HG02938 (cell line): ENCODE results near the gene BMAL1.
"Not testable (repeated sequence)": the region's sequence is repeated elsewhere in the genome, so short reads cannot be mapped to it uniquely, and the experiment has no call there.

Source experiments
- ATAC-seq: cut with Tn5 transposase; IDR thresholded peaks from one replicate; pipeline ENCODE4 v1.9.1; 2021; ENCODE audit warnings: mild to moderate bottlenecking, moderate library complexity; ENCODE audit not compliant: unreplicated experiment

BMAL1 gene

DNA sequence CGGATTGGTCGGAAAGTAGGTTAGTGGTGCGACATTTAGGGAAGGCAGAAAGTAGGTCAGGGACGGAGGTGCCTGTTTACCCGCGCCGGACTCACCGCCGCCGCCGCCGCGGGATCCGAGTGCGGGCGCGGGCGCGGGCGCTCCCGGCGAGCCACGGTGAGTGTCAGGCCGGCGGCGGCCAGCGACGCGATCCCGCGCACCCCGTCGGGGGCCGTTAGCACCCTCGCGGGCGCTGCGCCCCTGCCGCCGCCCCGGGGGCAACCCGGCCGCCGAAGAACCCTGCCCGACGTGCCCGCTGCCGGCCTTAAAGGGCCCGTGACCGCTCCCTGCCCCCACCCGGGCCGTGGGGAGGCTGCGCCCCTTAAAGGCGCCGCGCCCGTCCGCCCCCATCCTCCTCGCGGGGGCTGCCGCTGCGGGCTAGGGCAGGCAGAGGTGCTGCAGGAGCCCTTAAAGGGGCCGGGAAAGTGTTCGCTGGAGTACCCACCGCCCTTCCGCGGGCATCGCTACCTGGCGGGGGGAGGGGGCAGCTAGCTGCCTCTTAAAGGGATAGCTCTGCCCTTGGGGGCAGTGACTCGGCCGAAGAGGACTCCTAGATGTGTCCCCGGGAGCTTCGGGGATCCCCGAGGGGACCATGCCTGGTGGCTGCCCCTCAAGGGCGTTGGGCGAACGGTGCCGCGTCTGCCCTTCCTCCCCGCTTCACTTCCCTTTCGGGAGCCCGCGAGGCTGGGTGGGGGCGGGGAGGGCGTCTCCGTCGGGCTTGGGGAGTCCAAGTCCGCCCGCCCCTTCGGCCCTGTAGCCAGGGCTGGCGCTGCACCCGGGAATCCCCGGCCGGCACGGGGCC lies at the start of gene BMAL1:
Gene BMAL1 (plus strand): TSS at position 23 of the 841 bp plus-strand sequence. CDS start 76,519 bp downstream, outside the sequence.
- peak; percentile 31 for ATAC-seq

DNA sequence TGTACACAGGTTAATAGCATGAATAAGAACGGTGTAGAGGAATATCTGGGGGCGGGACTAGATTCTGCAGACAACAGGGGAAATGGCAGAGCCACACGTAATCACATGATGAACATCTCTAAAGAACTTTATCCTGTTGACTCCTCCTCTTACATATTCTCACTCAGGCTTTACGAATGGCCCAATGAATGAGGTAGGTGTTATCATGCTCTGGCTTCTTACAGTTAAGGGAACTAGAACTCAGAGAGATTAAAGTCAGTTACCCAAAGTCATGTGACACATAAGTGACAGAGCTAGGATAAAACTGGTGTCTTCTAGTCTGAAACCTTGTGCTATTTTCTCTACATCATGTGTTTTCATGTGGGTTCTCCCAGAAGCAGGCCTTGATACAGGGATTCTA lies 49.0 kb upstream of the BMAL1 start:
- no peak for ATAC-seq

DNA sequence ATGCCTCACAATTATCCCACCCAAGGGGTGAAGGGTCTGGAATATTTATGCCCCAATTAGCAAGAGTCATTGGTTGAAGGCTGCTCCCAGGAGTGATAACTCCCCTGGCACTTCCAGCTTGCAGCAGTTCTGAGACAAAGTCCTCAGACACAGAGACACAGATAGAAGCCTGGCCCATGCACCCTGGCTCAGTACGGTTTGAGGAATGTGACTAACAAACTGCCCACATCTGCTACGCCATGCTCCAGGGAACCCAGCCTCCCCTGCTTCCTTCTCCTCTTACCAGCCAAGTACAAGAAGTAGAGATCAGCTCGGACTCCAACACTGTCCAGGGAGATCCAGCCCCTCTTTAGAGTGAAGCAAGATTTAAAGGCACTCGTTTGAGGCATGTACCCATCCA lies 48.5 kb upstream of the BMAL1 start:
- no peak for ATAC-seq

DNA sequence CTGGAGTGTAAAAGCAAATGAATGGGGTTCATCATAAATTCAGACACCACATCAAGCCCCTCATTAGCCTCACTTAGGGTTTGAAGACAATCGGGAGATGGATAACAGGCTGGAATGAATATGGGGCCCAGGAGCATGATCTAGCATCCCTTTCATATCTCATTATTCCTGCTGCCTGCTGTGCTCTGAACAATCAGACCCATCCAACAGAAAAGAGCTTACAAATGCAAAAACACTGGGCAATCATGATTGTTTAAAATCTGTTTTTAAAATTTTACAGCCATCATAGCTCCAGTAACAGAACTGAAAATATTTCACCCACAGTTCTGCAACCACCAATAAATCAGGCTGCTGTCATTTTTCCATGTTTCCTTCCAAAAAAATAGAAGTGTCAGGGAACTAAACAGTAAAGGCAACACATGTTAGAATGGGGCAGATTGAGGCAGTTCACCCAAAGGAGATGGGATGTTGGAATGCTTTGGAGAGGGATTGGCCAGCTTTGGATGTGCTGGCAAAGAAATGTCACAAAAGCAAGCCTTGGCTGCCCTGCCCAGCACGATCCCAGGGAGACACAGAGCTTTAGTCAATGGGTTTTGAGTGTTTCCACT lies 47.8 kb upstream of the BMAL1 start:
- no peak for ATAC-seq

DNA sequence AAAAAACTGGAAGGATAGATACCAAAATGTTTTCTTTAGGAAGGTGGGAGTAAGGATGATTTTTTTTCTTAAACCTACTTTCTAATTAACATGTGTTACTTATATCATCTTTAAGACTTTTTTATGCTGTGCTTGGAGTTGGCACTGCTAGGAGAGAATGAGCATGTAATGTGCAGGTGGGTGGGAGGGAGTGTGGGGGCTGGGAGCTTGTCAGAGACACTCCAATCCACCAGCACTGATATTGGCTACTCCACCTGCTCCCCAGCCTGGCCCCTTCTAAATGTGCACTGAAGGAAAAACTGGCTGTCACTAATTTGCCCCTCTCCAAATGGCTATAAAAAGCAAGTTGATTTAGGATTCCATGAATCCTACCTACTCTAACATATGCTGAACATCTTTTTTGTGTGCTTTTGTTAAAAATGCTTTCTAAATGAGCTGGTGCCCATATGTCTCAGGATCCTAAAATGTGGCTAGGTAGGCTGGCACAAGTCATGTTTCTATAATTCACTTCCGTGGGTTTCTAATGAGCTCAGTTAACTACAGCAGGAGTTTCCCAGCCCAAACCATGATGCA lies 44.3 kb upstream of the BMAL1 start:
- no peak for ATAC-seq

DNA sequence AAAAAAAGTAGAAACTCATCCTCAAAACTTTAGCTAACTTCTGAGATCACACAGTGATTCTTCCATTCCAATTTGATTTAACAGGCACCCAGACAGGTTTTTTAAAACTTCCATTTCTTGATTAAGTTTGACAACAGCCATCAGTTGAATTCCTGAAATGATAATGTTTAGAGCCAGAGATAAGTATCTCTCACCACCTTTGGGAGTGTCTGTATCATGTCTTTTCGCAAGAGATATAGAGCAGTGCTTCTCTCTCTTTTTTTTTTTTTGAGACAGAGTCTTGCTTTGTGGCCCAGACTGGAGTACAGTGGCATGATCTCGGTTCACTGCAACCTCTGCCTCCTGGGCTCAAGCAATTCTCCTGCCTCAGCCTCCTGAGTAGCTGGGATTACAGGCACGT lies 41.7 kb upstream of the BMAL1 start:
- ATAC-seq = no peak

DNA sequence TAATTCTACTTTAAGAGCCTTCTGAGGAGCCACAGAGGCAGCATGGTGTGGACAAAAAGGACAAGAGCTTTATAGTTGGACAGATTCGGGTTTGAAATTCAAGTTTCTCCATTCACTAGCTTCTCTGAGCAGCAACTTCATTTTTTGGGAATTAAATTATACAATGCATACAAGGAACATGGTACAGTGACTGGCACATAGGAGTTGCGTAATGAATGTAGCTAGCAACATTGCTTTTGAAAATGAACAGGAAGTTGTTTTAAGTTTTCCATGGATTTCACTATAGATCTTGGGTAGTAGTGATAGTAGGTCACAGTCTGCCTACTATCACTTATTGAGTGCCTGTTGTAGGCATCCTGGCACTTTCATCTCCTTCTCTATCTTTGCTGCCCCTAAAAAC lies 41.0 kb upstream of the BMAL1 start:
- no peak for ATAC-seq

DNA sequence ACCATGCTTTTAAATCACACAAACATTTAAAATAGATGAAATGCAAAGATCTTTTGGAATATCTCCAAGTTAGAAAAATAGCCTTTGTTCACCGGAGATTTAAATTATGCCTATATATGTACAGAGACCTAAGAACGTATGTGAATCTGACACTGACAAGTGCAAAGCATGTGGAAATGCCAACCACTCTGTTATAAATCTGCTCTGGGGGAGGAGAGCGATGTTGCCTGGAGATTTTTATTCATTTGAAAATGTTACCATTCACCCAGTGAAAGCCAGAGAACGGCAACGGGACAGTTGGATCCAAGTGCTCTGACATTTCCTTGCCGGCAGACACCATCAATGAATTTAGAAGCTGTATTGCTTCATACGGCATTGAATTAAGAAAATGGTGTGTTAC lies 39.8 kb upstream of the BMAL1 start:
- no peak for ATAC-seq

DNA sequence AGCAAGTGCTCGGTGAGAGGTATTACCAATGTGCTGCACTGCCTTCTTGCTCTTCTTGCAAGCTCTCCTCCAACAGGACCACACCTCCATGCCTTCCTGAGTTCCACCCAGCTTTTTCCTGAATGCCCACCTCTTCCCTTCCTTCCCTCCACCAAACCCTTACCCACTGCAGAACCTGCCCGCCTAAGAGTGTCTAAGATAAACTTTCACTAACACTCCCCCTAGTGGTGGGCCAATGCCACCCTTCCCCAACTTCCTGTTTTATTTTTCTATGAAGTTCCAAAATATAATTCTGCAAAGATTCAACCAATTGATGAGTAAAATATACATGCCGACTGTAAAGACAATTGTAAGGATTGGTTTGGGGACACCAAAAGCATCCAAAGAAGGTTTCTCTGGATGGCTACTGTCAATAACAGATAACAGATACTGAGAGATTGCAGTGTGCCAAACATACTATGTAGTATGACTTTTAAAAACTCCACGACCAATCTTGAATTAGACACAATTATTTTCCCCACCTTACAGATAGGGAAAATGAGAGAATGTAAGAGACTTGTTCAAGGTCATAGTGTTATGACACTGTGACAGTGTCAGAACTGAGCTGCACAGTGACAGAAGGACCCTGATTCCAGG lies 38.6 kb upstream of the BMAL1 start:
- no peak for ATAC-seq

DNA sequence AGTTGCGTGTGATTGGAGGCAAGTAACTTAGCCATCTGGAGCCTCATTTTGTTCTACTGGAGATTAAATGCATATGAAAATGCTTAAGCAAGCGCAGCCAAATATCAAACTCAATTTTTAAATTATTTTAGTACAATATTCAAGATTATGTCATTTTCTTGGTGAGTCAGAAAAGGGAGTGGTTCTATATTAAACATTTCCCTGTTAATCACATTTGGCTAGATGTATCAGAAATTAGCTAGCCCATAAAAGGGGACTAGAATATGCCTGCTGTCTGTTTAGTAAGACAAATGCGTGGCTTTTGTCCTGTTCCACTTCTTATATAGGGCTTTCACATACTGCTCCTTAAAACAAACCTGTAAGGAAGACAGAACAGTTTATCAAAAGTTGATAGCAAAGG lies 35.0 kb upstream of the BMAL1 start:
- ATAC-seq = no peak

DNA sequence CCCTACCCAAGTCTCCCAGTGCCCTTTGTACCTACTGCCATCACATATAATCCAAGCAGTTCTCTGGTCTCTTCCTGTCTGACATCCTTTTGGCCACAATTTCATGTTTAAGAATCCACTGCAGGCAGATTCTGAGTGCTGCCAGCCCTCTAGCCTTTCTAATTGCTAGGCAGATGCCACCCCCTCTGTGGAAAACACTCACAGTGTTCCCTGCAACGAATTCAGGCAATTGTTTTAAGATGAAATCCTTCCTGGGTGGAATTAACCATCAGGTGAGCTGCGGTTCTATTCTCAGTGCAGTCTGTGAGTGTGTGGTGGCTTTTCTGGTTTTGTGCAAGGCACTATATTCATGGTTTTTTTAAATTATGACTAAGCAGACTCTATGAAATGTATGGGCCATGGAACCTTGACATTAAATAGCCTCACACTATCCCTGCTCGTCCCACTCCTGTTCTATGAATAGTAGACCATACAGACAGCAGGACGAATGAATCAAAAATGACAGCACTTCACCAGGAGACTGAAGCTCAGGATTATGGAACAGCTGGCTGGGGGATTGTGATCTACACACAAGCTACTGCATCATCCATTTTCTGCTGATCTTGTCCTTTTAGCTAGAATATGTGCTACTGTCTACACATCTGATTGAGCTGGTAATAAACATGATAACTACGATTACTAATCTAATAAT lies 29.8 kb upstream of the BMAL1 start:
- no peak for ATAC-seq

DNA sequence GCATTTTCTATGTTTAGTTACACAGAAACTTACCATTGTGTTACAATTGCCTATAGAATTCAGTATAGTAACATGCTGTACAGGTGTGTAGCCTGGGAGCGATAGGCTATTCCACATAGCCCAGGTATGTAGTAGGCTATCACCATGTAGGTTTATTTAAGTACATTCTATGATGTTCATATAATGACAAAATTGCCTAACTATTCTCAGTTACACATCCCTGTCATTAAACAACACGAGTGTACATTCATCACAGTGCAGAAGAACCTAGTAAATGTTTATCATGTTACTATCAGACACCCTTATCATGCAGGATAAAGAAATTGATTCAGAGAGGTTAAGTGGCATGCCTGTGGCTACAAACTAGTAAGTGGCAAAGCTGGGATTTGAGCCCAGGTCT lies 28.4 kb upstream of the BMAL1 start:
- ATAC-seq = no peak

DNA sequence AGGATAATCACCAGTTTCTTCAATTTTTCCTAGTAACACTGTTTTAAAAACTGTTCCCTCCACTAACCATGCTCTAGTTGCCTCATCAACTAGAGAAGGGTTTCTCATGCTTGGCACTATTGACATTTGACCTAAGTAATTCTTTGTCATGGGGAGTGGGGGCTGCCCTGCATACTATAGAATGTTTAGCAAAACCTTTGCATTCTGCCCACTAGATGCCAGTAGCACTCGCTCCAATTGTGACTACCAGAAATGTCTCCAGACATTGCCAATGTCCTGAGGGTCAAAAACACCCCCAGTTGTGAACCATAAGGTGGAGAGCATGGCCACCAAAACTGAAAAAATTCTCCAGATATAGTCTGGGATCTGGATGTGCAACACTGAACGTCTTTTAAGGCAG lies 27.6 kb upstream of the BMAL1 start:
- ATAC-seq = no peak

DNA sequence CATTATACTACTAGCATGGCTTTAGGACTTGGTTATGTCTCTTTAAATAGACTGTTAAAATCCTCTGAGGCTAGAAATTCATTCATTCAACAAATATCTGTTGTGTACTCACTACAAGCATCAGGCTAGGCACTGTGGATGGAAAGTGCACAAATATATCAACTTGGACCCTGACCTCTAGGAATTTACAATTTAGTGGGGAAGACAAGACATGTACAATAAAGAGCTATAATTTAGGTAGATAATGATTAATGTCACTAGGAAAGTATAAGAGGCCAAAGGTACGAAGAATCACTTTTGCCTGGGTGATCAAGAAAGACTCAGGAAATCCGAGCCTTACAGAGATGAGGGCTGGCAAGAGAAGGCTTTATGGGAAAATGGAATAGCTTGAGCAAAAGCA lies 25.6 kb upstream of the BMAL1 start:
- no peak for ATAC-seq

DNA sequence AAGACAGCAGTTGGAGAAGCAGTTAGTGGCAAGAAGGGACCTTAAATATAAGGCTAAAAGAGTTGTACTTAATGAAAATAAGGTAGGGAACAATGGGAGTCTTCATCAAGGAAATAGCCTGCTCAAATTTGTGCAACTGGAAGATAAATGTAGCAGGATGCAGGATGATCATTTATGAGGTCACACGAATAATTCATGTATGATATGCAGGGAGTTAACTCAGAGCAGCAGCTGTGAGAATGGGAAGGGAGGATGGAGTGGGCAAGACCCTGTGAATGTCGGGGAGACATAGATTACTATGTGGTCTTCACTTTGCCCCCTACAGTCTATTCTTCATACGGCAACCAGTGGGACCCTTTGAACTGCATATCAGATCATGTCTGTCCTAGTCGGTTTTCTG lies 25.2 kb upstream of the BMAL1 start:
- no peak for ATAC-seq

DNA sequence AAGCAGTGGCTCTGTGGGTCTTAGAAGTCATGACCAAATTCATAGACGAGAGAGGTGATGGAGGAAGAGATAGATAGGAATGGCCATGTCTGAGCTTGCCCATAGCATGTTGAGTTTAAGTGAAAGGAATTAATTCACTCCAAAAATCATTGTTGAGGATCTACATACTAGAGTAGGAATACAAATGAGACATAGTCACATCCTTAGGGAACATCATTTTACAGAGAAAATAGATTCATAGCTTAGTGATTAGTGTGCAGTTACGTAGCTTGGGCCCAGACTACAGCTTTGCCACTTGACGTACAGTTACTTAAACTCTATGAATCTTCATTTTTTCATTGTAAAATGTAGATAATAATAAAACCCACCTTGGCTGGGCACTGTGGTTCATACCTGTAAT lies 21.4 kb upstream of the BMAL1 start:
- ATAC-seq = no peak

DNA sequence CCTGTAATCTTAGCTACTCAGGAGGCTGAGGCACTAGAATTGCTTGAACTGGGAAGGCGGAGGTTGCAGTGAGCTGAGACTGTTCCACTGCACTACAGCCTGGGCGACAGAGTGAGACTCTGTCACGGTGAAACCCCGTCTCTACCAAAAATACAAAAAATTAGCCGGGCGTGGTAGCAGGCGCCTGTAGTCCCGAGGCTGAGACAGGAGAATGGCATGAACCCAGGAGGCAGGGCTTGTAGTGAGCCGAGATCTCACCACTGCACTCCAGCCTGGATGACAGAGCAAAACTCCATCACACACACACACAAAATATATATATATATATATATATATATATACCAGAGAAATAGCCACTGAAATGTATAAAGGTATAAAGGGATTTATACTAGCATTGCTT lies 19.5 kb upstream of the BMAL1 start:
- ATAC-seq = not testable (repeated sequence)

DNA sequence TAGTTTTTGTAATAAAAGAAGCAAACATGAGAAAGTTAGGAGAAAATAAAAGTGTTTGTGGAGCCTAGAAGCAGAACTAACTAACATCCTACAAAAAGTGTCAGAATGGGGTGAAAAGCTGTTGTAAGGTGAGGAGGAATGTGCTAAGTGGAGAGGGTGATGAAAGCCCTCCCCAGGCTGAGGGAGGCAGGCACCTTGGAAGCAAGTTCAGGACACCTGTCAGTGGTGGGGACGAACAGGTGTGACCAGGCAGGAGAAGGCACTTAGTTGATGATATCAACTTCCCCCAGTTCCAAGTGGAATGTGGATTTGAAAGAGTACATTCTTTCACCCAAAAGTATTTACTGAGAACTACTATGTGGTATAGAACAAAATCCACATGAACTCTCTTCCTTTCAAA lies 18.7 kb upstream of the BMAL1 start:
- no peak for ATAC-seq

DNA sequence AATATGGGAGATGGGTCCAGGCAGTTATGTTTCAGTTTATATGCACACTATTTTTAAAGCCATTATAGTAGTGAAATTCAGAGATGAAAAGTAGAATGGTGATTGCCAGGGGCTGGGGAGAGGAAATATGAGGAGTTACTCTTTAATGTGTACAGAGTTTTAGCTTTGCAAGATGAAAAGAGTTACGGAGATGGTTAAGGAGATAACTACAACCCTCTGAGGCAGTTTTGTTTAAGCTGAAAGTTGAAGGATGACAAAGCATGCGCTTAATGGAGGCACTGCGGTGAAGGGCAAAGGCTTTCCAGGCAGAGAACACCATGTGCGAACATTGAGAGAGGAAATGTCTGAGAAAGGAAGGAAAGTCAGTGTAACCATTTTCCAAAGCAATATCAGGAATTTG lies 18.2 kb upstream of the BMAL1 start:
- ATAC-seq = no peak

DNA sequence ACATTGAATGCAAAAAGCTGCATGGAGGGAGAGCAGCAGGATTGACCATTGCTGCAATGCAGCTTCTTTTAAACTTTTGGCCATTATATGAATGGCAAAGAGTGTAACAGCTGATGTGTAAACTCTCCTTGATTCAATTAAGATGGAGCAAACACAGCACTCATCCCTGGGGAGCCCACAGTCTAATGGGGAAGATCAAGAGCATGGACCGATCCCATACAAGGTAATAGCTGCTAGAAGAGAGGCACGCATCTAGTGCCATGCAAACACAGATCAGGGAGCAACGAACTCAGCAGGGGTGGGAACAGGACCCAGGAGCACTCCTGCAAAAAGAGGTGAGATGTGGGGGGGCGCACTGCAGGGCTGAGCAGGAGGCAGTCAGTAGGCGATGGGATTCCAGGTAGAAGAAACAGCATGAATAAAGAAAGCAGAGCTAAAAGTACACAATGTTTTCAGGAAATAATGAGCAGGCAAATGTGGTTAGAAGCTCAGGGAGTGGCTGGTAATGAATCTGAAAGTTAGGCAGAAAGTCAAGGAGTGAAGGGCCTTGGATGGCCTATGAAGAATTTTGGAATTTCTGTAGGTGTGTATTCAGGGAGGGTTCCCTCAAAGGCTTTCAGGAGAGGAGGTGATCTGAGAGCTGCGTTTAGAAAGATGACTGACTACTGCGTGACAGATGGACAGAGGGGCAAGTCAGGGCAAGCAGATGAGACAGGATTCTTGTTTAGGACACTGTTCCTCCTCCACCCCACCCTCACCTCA lies 17.2 kb upstream of the BMAL1 start:
- no peak for ATAC-seq
